Measurements from ENCODE around the gene ABI2.
"Not testable (repeated sequence)": the region's sequence is repeated elsewhere in the genome, so short reads cannot be mapped to it uniquely, and the experiment has no call there.

The ABI2 gene

GRCh38 chr2:203354966-203355365, 26.8 kb downstream of the ABI2 start:
- TF ChIP-seq, protein P1, sequence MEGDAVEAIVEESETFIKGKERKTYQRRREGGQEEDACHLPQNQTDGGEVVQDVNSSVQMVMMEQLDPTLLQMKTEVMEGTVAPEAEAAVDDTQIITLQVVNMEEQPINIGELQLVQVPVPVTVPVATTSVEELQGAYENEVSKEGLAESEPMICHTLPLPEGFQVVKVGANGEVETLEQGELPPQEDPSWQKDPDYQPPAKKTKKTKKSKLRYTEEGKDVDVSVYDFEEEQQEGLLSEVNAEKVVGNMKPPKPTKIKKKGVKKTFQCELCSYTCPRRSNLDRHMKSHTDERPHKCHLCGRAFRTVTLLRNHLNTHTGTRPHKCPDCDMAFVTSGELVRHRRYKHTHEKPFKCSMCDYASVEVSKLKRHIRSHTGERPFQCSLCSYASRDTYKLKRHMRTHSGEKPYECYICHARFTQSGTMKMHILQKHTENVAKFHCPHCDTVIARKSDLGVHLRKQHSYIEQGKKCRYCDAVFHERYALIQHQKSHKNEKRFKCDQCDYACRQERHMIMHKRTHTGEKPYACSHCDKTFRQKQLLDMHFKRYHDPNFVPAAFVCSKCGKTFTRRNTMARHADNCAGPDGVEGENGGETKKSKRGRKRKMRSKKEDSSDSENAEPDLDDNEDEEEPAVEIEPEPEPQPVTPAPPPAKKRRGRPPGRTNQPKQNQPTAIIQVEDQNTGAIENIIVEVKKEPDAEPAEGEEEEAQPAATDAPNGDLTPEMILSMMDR (IDR thresholded peaks at IDR 0.05; ENCODE audit: low read depth, low read length, missing control alignments) = no peak
- in situ Hi-C loops (cut with HindIII; ENCODE audit: low sequenced_read_pairs) = no loop called here

GRCh38 chr2:203359450-203359849, 31.3 kb downstream of the ABI2 start:
- in situ Hi-C loops (cut with HindIII; ENCODE audit: low sequenced_read_pairs) = no loop called here
- no peak overlapping the region for H3K4me3 ChIP-seq (ENCODE audit: low read depth, low read length)
- TF ChIP-seq, protein P1 (IDR thresholded peaks at IDR 0.05; ENCODE audit: low read depth, low read length, missing control alignments) = no peak
- no peak for DNase-seq (ENCODE audit: low read depth)

More at GRCh38 chr2:203354966-203355365, 26.8 kb downstream of the ABI2 start:
- no peak for DNase-seq (ENCODE audit: low read depth)
- no peak overlapping the region for H3K4me3 ChIP-seq (ENCODE audit: low read depth, low read length)

DNA sequence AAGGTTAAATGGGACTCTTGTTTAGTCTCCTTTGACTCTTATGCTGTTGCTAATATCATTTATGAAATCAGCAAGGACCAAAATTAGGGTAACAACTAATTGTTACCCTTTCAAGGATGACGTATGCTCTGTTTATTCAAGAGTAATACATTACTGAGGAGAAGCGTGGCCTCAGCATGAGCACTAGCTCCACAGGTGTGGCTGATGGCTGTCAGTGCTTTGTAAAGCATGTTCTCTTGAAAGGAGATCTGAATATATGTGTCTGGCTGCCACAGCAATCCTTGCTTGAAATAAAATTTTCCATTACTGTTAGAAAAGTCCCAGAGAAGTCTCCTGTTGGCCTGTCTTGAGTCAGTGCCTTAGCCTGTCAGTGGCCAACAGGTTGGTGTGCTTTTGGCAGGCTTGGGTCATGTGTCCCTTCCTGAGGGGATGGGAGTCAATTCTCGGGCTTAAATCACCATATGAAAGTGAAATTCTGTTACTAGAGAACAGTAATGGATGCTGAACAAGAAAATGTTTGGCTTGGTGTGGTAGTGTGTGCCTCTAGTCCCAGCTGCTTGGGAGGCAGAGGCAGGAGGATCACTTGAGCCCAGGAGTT, 32.7 kb downstream of the ABI2 start:
- TF ChIP-seq, protein P1 (IDR thresholded peaks at IDR 0.05; ENCODE audit: low read depth, low read length, missing control alignments) = no peak
- no peak overlapping the region for H3K4me3 ChIP-seq (ENCODE audit: low read depth, low read length)
- in situ Hi-C loops (cut with HindIII; ENCODE audit: low sequenced_read_pairs) = no loop called here
- DNase-seq (ENCODE audit: low read depth) = no peak

GRCh38 chr2:203361495-203361894, 33.3 kb downstream of the ABI2 start:
- H3K4me3 ChIP-seq (ENCODE audit: low read depth, low read length) = no peak overlapping the region
- no peak for DNase-seq (ENCODE audit: low read depth)
- TF ChIP-seq, protein P1 (IDR thresholded peaks at IDR 0.05; ENCODE audit: low read depth, low read length, missing control alignments) = no peak
- in situ Hi-C loops (cut with HindIII; ENCODE audit: low sequenced_read_pairs) = no loop called here

DNA sequence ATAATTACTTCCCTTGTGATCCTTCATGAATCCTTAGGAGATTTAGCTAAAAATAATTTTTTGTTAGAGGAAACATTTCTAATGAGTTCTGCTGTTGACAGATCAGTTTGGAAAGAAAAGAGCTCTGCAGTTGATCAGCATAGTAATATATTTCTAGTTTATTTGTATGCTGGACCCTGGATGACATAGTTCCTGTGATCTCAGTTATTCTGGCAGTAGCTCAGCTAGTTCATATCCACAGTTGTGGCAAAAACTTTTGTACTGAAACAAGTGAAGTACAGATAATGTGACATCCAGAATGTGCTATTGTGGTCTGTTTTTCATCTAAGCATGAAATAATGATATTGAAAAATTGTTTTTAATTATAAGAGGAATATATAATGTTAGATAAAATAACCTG, 33.7 kb downstream of the ABI2 start:
- TF ChIP-seq, protein P1 (IDR thresholded peaks at IDR 0.05; ENCODE audit: low read depth, low read length, missing control alignments) = no peak
- H3K4me3 ChIP-seq (ENCODE audit: low read depth, low read length) = no peak overlapping the region
- peak; percentile 23 for DNase-seq (ENCODE audit: low read depth)
- in situ Hi-C loops (cut with HindIII; ENCODE audit: low sequenced_read_pairs) = no loop called here

DNA sequence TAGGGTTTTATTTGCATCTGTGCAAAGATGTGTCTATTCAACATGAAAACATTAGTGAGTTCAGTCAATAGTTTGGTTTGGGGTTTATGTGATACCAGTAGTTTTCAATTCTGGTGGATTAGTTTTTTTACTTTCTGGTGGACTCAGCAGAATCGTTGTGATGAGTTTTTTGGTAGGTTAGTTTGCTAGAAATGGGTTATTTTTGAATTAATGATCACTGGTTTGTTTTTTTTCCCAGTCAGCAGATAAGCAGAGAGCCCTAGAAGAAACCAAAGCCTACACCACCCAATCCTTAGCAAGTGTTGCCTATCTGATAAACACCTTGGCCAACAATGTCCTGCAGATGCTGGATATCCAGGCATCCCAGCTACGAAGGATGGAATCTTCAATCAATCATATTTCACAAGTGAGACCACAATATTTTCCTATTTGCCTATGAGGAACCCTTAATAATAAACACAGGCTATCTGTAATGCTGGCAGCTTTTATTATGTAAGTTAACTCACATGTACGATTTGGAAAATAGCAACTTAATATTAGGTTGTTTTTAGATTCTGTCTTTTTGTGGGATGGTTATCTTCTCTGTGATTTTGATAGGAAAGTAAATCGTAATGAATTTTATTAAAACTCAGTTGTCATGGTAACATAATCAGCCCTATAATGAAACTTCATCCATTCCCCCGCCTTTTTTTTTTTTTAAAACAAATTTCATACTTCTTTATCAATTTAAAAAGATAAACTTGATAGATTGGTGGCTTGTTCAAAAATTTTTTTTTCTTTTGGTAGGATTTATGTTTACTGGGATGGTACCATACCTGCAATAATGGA, 38.7 kb downstream of the ABI2 start:
- TF ChIP-seq, protein P1 (IDR thresholded peaks at IDR 0.05; ENCODE audit: low read depth, low read length, missing control alignments) = no peak
- in situ Hi-C loops (cut with HindIII; ENCODE audit: low sequenced_read_pairs) = no loop called here
- no peak for DNase-seq (ENCODE audit: low read depth)
- no peak overlapping the region for H3K4me3 ChIP-seq (ENCODE audit: low read depth, low read length)

GRCh38 chr2:203372706-203373105, 44.5 kb downstream of the ABI2 start:
- DNase-seq (ENCODE audit: low read depth); in situ Hi-C loops (cut with HindIII; ENCODE audit: low sequenced_read_pairs); H3K4me3 ChIP-seq (ENCODE audit: low read depth, low read length): not testable (repeated sequence)

All from astrocyte of the cerebellum (primary cell).